Fibroblast of mammary gland (primary cell): Measurements from ENCODE around the gene INHBA.

Experiments used
- DNase-seq: peaks from one replicate; pipeline ENCODE4 v3.0.0-alpha.2; 2010; ENCODE audit warnings: low read depth
- H3K4me3 ChIP-seq: 2 replicates; pipeline ENCODE4 v1.5.1; 2011; ENCODE audit warnings: low read depth, mild to moderate bottlenecking, low read length, moderate library complexity; ENCODE audit not compliant: control insufficient read depth
- CTCF ChIP-seq: conservative IDR thresholded peaks from 2 replicates; pipeline ENCODE4 v1.5.1; 2011; ENCODE audit warnings: low read depth, low read length, inconsistent platforms; ENCODE audit not compliant: control insufficient read depth, insufficient read depth

INHBA gene

GRCh38 chr7:41679566-41679965, 23.3 kb downstream of the INHBA start:
- TF ChIP-seq CTCF, result no peak
- no peak for DNase-seq

GRCh38 chr7:41674505-41675023, 28.3 kb downstream of the INHBA start:
- TF ChIP-seq CTCF, result no peak
- H3K4me3 ChIP-seq, result no peak overlapping the region
- no peak for DNase-seq

More at GRCh38 chr7:41679566-41679965, 23.3 kb downstream of the INHBA start:
- H3K4me3 ChIP-seq, result no peak overlapping the region

- no peak for TF ChIP-seq CTCF
- DNase-seq, result no peak
- no peak overlapping the region for H3K4me3 ChIP-seq
These were observed 41.3 kb downstream of the INHBA start for GRCh38 chr7:41661596-41661995.

GRCh38 chr7:41659539-41659938, 43.4 kb downstream of the INHBA start:
- H3K4me3 ChIP-seq, result no peak overlapping the region
- TF ChIP-seq CTCF, result no peak
- DNase-seq, result no peak

GRCh38 chr7:41656366-41656765, 46.5 kb downstream of the INHBA start:
- no peak for TF ChIP-seq CTCF
- peak; percentile 73 for DNase-seq
- no peak overlapping the region for H3K4me3 ChIP-seq

- no peak for DNase-seq
- no peak overlapping the region for H3K4me3 ChIP-seq
- TF ChIP-seq CTCF, result no peak
These were observed 47.5 kb downstream of the INHBA start for GRCh38 chr7:41655426-41655825.

- TF ChIP-seq CTCF, result no peak
These were observed 50.6 kb downstream of the INHBA start for GRCh38 chr7:41652267-41652666.

More at GRCh38 chr7:41652267-41652666, 50.6 kb downstream of the INHBA start:
- H3K4me3 ChIP-seq, result no peak overlapping the region
- DNase-seq, result peak; percentile 33
